Measurements from ENCODE around the gene GPRIN2. TPM values are rescaled to one million over a fixed set of nuclear protein-coding genes. Genes with fewer than 3 reads are reported as not detected.

GPRIN2 gene
- polyA plus RNA-seq, 10 donors: 0.09 to 0.63 (median 0.26) TPM; not detected in 1

DNA sequence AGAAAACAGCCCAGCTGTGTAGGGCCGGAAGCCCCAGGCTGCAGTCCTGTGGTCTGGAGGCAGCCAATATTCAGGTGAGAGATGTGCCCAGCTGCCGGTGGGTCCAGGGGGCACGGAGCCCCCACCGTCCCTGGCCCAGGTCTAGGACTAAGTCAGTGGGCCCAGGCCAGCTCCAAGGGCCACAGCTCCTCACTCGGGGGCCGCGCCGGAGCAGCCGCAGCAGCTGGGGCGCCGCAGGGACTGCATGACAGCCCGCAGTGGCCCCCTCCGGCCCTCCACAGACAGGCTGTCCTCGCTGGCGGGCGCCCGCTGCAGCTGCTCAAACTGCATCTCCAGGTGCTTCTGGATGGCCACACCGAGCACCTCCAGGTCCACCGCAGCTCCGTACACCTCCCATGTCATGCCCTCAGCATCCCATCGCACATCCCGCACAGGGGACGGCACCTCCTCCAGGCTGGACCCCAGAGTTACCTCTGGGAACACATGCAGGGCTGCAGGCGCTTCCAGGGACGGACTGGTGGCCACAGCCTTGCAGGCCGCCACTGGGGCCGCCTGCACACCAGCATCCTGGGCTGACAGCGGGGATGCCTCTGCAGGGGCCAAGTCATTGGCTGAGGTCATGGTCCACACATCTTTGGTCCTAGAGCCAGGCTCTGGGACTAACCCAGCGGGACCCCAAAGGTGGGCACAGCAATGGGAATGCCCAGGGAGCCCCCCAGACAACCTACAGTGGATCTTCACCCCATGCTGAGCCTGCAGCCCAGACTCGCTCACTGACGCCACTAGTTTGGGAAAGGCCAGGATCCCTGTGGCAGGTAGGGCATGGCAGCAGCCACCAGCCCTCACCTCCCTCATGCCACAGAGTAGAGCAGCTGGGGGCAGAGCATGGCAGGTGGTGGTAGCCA is 7.0 kb downstream of the GPRIN2 start:
- no peak for DNase-seq

DNA sequence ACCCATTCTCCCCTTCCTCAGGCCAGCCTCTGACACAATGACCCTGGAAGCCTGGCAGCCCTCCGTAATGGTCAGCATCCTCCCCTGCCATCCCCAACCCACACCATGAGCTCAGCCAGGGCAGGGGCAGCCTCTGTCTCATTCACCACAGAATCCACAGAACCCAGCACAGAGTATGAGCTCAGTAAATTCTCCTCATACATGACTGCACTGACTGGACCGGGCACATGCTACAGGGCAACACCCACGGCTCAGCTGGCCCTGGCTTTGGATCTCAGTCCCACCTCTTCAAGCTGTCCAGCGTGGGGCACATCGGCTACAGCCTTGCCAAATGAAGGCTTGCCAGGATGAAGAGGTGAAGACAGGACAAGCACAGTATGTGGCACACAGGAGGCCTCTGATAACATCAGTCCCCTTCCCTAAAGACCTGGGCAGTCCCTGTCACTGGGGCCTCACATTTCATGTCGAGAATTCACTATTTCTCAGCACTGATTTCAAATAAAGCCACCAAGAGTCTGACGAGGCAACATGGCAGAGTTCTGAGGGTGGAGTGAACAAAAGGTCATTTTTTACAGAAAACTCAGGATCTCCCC is 7.9 kb downstream of the GPRIN2 start:
- no peak for DNase-seq

DNA sequence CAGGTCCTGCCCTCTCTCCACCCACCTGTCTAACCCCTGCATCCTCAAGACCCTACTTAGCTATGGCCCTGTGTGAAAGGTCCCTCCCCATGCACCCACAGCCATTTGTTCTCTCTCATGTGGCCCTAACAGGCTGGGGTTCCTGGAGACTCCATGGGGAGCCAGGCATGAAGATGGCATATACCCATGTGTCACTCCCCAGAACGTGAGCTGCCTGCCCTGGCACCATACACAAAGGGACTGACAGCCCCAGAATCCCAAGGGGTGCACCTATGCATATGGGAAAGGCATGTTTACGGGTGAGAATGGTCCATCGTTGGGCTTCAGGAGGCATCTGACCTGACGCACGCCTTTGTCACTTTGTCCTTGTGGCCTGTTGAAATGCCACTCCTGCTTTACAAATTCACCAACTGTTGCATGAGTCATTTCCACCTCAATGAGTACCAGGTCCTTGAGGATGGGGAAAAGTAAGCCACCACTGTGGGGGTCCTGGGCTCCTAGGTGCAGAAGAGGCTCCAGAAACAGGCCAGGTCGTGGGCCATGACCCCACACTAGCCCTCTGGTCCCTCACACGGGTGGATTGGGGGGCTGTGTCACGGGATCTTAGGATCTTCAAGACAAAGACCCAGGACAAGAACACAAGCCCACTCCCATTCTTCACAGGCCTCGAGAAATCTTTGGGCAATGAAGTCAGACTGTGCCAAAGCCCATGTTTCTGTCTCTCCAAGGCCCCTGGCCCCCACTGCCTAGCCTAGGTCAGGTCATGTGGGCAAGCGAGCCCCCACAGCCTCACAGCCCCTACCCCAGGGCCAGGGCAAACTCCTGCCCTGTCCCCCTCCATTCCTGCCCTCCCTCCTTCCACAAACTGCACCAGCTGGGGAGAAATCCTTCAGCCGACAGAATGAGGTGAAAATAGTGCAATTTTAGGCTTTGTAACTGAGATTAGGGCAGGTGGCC is 8.6 kb downstream of the GPRIN2 start:
- no peak for DNase-seq

DNA sequence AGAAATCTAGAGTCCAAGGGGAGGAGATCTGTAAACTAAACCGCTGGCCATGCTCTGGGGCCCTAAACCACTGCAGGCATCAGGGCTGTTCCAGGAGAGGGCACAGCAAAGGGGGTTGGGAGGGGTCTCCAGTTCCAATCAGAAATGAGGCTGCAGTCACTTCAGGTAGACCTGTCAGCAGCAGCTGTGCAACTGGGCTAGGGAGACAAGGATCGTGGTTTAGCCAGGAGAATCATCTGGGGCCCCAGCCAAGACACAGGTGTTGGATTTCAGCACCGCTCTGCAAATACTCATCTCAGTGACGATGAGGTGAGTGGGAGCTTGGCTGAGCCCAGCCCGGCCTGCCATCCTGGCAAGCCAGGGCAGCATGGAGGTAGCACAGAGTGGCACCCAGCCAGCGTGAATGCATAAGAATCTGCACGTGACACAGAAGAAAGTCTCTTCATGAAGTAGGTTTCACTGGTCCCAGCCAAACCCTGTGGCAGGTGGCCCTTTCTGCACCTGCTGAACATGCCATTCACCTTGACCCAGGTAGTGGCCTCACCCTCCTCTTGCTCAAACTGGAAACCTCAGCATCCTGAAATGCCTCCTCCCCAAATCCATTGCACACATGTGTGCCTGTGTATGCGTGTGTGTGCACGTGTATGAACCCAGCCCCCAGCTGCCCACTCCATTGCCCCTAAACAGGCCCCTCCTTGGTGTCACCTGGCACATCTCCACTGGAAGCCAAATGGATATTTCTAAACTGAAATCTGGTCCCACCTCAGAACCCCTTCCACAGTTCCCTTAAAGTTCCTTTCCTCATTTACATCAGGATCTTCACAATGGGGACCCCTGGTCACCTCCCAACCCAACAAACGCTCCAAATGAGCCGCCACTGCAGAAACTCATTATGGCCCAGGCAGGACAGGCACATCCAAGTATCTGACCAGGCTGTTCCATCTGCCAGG is 9.6 kb downstream of the GPRIN2 start:
- no peak for DNase-seq

DNA sequence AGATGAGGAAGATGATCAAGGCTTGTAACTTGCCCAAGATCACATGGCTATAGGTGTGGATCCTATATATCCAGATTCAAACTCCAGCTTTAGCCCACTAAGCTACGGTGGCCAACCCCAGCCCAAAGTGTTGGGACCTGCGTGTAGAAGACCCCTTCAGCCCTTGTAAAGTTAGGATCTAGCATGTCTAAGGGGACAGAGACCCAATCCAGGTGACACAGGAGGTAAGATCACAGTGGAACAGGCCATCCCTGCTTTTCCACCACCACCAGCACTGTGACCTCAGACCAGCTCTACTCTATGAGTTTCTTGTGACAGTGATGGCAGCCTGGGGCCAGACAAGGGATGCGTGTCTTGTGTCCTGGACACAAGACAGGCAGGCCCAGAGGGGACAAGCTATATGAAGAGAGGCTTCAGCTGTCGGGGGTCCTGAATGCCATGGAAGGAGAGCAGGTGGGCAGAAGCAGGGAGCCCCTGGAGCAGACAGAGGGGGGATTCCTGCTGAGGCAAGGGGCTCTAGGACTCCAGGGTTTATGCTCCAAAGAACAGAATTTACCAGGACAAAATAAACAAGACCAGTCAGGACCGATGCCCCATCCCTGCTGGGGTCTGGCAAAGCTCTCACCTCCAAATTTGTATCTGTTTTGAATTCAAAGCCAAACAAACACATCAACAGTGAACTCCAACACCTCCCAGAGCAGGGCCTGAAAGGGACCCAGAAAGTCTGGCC is 10.4 kb downstream of the GPRIN2 start:
- DNase-seq: no peak

DNA sequence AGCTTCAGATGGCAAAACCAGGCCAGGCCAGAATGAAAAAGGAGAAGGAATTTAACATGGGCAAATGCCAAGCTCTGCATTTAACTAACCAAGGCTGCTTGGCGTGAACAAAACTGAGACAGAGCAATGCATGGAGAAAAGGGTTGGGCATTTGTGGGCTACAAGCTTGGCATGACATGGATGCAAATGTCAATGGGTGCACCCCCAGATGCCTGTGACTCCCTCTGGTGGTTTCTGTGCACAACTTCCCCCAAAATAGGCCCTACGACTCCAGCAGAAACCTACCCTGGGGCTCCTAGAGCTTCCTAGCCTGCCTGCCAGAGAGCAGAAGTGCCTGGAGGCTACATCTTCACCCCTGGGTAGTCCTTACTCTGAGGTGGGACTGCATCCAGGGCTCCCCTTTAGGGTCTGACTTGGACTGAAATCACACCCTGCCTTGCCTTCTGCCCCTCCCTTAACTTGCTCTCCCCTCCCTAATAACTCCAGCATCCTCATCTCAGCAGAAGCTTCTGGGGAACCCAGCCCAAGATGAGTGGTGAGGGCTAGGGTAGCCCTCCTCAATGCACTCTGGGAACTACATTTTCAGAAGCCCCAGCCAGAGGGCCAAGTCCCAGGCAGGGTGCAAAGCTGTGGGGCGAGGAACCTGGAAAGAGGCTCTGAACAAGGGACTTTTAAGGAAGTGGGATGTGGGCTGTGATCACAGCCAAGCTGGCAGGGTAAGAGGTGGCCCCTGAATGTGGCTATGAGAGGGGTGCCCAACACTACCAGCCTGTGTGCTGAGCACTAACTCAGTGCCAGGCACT is 11.3 kb downstream of the GPRIN2 start:
- DNase-seq: no peak

DNA sequence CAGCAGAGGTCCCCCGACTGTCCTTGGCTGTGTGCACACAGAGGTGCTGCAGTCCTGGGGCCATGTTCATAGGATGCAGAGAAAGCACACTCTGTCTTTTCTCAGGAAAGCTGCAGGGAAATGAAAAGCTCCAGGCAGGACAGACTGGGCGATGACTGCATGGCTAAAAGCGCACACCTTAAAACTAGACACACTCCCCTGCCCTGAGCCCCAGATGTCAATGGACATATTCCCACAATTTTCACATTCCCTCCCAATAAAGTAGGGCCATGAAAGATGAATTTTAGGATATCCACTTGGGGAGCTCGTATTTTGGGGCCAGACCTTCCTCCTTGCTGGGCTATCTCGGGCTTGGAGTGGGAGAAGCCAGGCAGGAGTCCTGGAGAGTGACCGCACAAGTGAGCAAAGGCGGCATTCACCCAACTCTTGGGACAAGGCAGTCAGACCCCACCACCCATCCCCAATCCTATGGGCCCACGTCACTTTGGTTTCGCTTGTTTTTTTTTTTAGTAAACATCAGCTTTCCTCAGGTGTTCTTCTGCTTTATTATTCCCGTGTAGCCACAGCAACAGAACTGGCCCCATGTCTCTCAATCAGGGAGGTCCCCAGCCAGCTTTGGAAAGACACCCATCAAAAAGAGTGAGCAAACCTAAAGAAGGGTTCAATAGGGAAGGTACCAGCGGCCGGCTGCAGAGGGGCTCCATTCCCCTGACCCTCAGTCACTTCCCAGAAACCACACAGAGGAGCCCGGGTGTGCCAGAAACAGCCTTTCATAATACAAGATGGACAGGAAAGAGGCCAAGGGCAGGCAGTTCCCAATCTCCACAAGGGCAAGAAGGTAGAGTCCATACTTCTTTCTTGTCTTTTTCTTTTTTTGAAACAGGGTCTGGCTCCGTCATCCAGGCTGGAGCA is 12.7 kb downstream of the GPRIN2 start:
- DNase-seq: no peak

DNA sequence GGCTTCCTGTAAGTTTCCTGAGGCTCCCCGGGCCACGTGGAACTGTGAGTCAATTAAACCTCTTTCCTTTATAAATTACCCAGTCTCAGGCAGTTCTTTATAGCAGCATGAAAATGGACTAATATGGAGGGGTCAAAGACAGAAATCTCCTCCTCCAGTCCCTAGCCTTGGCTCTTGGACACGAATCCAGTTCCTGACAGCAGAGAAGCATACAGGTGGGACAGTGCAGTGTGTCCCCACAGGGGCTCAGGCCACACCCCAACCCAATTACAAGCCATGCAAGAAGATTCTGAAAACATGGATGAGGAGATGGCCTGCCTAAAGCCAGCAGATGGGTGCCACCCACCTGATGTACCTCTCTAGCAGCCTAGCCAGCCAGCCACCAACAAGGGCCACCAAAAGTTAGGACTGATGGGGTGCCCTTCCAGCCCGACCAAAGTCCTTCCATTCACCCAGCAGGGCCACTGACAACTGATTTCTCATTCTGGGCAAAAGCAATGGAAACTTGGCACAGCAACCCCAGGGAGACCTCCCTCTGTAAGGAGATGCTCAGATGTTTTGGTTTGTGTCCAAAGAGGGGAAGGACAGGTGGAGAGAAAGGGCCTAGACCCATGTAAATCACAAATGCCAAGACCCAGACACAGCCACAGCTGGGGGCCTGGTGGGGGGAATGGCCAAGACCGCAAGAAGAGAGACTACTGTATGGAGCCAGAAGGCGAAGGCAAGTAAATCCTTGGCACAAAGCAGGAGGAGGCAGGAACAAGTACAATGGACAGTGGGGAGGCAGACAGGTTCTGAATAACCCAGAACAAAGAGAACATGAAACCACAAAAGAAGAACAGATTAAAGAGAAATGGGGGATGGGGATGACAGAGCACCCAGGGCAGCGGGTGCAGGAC is 13.6 kb downstream of the GPRIN2 start:
- no peak for DNase-seq

DNA sequence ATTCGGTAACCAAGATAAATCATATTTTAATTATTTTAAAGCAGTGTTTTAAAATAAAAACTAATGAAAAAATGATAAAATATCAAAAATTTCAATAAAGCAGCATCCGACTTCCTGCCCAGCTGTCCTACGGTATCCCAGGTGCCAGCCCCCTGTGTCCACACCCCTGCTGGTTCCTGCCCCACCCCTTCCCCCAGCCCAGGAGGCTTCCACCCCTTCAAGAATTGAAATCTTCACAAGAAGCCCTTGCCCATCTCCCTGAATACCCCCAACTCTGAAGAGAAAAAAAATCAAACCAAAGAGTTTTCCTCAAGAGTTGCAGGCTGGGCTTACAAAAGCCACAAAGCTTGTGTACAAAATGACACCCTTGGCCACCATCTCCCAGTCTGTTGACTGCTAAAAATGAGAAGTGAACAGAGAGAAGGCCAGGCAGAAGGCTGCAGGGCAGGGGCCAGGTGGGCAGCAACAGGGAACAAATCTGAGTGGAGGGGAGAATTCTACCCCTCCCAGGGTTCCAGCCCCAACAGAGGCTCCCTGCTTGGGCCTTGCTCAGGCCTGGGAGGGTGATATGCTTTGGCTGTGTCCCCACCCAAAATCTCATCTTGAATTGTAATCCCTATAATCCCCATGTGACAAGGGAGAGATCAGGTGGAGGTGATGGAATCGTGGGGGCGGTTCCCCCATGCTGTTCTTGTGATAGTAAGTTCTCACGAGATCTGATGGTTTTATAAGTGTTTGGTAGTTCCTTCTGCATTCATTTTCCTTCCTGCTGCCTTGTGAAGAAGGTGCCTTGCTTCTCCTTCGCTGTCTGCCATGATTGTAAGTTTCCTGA is 14.5 kb downstream of the GPRIN2 start:
- no peak for DNase-seq

DNA sequence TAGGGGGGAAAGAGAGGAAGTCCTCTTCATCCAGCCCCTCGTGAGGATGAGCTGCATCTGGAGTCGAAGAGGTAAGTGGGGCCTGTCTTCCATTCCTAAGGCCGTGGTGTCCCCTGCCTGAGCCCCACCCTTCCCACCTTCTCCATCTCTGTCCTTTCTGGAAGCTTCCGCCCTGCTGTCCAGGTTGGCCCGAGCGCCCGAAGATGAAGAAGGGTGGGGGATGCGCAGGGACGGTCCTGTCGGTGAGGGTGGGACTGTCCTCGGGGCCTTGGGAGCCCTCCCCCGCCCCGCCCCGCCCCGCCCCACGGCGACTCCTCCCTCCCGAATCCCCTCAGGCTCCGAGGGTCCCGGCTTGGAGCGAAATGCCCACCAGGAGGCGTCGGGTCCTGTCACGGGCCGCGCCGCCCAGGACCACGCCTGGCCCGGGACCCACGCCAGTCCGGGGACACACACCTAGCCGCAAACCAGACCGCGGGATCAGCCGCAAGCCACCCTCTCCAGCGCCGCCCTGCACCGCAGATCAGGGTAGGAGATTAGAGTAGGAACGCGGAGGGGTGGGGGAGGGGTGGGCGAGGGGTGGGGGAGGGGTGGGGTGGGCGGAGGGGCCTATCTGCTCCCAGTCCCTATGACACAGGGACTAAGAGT is 15.3 kb downstream of the GPRIN2 start:
- no peak for DNase-seq

DNA sequence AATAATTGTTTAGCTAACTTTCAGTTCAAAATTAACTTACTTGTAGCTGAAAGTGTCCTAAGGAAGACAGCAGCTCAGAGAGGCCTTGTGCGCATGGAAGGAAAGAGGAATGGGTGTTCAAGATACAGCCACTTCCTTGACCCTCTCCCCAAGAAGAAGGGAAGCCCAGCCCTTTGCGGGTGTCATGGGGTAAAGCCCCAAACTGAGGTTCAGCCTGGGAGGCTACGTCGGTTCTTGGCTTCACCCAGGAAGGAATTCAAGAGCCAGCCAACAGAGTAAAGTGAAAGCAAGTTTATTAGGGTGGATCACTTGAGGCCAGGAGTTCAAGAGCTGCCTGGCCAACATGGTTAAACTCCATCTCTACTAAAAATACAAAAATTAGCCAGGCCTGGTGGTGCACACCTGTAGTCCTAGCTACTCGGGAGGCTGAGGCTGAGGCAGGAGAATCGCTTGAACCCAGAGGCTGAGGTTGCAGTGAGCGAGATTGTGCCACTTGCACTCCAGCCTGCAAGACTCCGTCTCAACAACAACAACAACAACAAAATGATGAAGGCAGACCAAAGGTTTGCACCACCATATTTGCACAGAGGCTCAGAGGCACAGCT is 15.9 kb downstream of the GPRIN2 start:
- no peak for DNase-seq

DNA sequence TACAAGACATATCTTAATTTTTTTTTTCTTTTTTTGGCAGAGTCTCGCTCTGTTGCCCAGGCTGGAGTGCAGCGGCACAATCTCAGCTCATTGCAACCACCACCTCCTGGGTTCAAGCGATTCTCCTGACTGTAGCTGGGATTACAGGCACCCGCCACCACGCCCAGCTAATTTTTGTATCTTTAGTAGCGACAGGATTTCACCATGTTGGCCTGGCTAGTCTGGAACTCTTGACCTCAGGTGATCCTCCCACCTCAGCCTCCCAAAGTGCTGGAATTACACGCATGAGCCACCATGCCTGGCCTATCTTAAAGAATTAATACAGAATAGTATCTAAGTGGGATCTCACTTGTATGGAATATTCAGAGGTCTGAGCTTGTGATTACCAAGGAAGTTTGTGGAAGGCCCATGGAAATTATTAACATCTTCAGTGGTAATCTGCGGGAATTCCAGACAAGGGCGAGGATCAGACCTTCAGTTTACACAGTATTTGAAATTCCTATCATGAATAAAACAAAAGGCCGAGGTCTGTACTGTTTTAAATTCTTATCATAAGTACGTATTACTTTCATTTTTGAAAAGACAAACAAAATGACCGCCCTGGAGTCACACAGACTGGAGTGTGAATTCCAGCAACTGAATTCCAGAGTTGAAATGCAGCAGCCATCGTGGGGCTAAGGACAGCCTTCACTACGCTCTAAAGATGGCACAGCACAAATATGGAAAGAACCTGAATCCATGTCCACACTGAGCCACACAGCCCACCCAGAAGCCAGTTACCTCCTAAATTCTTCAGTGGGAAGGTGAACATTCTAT is 16.7 kb downstream of the GPRIN2 start:
- DNase-seq: no peak

DNA sequence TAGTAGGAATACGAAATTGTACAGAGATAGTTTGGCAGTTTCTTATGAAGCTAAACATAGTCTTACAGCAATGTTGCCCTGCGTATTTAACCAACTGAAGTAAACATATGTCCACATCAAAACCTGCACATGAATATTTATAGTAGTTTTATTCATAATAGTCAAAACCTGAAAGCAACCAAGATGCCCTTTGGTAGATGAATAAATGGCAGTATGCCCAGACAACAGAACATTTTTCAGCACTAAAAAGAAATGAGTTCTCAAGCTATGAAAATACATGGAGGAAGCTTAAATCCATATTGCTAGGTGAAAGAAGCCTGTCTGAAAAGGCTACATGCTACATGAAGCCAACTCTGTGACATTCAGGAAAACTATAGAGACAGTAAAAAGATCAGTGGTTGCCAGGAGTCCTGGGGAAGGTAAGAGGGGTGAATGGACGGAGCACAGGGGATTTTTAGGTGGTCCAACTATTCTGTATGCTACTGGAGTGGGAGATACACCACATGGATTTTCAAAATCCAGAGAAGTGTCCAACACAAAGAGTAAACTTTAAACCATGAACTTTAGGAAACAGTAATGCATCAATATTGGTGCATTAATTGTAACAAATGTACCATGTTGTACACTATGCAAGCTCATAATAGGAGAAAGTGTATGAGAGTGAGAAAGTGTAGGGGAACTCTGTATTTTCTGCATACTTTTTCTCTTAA is 17.6 kb downstream of the GPRIN2 start:
- DNase-seq: no peak

DNA sequence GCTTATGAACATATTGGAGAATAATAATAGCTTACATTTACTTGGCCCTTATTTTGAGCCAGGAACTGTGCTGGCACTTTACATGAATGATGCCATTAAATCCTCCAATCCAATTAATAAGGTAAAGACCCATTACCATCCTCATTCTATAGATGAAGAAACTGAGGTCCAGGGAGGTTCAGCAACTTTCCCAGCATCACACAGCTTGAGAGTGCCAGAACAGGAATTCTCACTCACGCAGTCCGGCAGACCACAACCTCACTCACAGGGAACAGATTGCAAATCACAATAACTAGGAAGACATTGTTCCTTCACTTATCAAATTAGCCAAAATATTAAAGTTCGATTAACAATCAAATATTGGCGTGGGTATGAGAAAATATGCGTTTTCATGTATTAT is 18.3 kb downstream of the GPRIN2 start:
- no peak for DNase-seq

Measured in muscle of back (tissue), 11 donors.